GM12878 (cell line): Measurements from ENCODE around the gene THADA.

Source experiments
- EGR1 ChIP-seq, 2 experiments: IDR thresholded peaks; 1 replicate in 1 of 2; 2 replicates in 1 of 2; pipeline ENCODE4 v1.6.1; 2011 to 2012; ENCODE audit warnings: low read depth in 2 of 2, low read length in 2 of 2, borderline replicate concordance in 1 of 2, mild to moderate bottlenecking in 1 of 2, moderate library complexity in 1 of 2
- EP300 ChIP-seq, 2 experiments: fragments of 150-350 bp in 1 of 2; IDR thresholded peaks; 2 replicates each; pipeline ENCODE4 v1.6.1; 2011 to 2012; ENCODE audit warnings: low read depth in 2 of 2, low read length in 2 of 2, borderline replicate concordance in 1 of 2, improper control_type of control experiment in 1 of 2, inconsistent platforms in 1 of 2; ENCODE audit not compliant: control insufficient read depth in 1 of 2
- ETV6 ChIP-seq, 2 experiments: fragments of 450-650 bp in 1 of 2; IDR thresholded peaks in 1 of 2; conservative IDR thresholded peaks in 1 of 2; 2 replicates each; pipeline ENCODE4 v1.6.1; 2014; ENCODE audit warnings: antibody characterized with exemption in 1 of 2, borderline replicate concordance in 1 of 2, low read depth in 1 of 2, mild to moderate bottlenecking in 1 of 2, moderate library complexity in 1 of 2
- GABPA ChIP-seq: IDR thresholded peaks from 2 replicates; pipeline ENCODE4 v1.6.1; 2014; ENCODE audit warnings: antibody characterized with exemption, low read depth, mild to moderate bottlenecking, inconsistent platforms
- TF ChIP-seq, protein P1 (sequence below): IDR thresholded peaks from 2 replicates; pipeline ENCODE4 v1.6.1; 2012; ENCODE audit warnings: mild to moderate bottlenecking, low read depth, low read length

DNA sequence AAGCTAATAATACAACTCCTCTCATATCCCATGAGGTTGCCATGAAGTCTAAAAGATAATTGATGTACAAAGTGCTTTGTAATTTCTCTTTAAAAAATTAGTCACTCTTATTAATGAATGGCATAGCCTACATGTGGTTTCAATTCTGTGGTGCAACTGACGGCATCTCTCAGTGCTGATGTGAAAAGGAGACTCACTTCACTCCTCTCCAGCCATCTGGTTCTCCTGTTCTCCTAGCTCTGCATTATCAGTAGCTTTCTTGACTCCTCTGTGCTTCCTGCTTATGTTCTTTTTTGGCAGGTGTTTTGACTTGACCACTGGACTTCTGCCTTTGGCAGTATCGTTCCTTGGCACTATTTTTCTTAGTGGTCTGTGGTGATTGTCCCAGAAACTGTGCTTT lies 234.6 kb downstream of the THADA start:
- TF ChIP-seq ETV6 (conservative IDR thresholded peaks at IDR 0.05 in 1 of 2, IDR thresholded peaks at IDR 0.05 in 1 of 2; ENCODE audit: borderline replicate concordance in 1 of 2, low read depth in 1 of 2) (no peak), GABPA (no peak), EGR1 (IDR thresholded peaks at IDR 0.05; ENCODE audit: borderline replicate concordance in 1 of 2, low read depth in 2 of 2, low read length in 2 of 2) (no peak), EP300 (IDR thresholded peaks at IDR 0.05; ENCODE audit: borderline replicate concordance in 1 of 2, control insufficient read depth in 1 of 2, low read depth in 2 of 2, low read length in 2 of 2) (no peak)
- TF ChIP-seq, protein P1, sequence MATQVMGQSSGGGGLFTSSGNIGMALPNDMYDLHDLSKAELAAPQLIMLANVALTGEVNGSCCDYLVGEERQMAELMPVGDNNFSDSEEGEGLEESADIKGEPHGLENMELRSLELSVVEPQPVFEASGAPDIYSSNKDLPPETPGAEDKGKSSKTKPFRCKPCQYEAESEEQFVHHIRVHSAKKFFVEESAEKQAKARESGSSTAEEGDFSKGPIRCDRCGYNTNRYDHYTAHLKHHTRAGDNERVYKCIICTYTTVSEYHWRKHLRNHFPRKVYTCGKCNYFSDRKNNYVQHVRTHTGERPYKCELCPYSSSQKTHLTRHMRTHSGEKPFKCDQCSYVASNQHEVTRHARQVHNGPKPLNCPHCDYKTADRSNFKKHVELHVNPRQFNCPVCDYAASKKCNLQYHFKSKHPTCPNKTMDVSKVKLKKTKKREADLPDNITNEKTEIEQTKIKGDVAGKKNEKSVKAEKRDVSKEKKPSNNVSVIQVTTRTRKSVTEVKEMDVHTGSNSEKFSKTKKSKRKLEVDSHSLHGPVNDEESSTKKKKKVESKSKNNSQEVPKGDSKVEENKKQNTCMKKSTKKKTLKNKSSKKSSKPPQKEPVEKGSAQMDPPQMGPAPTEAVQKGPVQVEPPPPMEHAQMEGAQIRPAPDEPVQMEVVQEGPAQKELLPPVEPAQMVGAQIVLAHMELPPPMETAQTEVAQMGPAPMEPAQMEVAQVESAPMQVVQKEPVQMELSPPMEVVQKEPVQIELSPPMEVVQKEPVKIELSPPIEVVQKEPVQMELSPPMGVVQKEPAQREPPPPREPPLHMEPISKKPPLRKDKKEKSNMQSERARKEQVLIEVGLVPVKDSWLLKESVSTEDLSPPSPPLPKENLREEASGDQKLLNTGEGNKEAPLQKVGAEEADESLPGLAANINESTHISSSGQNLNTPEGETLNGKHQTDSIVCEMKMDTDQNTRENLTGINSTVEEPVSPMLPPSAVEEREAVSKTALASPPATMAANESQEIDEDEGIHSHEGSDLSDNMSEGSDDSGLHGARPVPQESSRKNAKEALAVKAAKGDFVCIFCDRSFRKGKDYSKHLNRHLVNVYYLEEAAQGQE: no peak
